Measurements from ENCODE around the gene DNASE1L3.

DNA sequence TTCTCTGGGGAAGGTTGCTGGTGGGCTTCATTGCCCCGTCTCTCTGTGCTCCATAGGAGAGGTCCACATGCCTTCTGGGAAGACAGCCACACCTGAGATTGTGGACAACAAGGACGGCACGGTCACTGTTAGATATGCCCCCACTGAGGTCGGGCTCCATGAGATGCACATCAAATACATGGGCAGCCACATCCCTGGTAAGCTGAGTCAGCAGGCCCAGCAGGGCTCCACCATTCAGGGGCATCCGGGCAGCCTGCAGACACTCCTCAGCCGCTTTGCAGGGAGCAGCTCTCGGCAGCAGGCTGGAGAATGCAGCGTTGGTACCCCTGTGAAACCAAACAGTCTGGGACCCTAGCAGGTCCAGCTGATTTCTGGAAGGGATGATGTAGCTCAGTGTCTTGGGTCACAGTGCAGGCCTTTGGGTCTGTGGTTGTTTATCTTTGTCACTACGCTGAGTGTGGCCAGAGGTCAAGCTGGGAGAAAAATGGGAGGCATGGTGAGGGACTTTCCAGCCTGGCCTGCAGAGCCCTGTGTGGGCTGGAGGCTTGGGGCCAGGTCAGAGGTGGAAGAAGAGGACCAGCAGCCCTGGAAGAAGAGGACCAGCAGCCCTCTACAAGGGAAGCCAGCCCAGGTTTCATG, 67.2 kb downstream of the DNASE1L3 start:
- TF ChIP-seq, protein P1, sequence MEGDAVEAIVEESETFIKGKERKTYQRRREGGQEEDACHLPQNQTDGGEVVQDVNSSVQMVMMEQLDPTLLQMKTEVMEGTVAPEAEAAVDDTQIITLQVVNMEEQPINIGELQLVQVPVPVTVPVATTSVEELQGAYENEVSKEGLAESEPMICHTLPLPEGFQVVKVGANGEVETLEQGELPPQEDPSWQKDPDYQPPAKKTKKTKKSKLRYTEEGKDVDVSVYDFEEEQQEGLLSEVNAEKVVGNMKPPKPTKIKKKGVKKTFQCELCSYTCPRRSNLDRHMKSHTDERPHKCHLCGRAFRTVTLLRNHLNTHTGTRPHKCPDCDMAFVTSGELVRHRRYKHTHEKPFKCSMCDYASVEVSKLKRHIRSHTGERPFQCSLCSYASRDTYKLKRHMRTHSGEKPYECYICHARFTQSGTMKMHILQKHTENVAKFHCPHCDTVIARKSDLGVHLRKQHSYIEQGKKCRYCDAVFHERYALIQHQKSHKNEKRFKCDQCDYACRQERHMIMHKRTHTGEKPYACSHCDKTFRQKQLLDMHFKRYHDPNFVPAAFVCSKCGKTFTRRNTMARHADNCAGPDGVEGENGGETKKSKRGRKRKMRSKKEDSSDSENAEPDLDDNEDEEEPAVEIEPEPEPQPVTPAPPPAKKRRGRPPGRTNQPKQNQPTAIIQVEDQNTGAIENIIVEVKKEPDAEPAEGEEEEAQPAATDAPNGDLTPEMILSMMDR (IDR thresholded peaks at IDR 0.05), result no peak
- TF ChIP-seq POLR2A (IDR thresholded peaks at IDR 0.05), result no peak

All from heart left ventricle (tissue), 13 donors.